HG02759 (cell line): Measurements from ENCODE around the gene PCED1A.
A peak's percentile ranks its signal among the peaks of the same experiment; 100 is the strongest.

Source experiments
- ATAC-seq: cut with Tn5 transposase; IDR thresholded peaks from one replicate; pipeline ENCODE4 v1.9.1; 2021; ENCODE audit warnings: mild to moderate bottlenecking, moderate library complexity; ENCODE audit not compliant: unreplicated experiment

The PCED1A gene

DNA sequence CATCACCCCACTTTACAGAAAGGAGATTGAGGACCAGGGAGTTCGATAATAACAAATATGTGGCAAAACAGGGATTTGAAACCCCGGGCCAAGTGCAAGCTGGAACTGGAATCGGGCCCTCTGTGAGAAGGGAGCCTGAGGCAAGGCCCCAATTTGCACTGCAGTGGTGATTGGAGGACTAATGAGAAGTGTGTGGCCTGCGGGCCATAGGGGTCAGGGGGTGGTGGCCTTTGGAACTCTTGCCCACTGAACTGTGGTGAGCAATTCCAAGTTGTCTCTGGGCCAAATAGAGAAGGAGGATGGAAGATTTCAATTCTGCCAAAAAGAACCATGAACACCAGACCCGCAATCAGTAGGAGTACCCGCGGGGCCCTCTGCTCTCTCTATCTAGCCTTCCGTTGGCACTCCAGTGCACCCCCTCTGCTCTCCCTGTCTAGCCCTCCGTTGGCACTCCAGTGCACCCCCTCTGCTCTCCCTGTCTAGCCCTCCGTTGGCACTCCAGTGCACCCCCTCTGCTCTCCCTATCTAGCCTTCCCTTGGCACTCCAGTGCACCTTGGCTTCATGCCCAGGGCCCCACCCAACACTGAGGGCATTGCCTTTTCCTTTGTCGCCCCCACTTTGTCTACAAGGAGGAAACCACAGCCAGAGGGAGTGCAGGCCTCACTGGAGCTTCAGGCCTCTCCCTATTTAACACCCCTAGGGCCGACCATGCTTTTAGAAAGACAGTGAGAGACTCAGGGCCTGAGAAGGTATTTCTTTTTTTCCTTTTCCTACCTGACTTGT, 26.8 kb upstream of the PCED1A start:
- ATAC-seq: no peak

DNA sequence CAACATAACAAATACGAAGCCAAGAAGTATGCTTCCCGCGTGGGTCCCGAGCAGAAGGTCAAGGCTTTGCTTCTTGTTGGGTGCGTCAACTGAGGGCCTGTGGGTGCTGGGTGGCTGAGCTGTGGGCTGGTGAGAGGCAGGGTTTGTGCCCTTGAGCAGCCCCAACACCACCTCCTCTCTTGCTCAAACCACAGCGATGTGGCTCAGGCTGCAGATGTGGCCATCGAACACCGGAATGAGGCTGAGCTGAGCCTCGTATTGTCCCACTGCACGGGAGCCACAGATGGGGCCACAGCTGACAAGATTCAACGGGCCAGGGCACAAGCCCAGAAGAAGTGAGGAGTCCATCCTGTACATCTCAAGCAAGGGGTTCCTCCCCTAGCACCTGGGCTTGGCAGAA, 25.8 kb upstream of the PCED1A start:
- no peak for ATAC-seq

DNA sequence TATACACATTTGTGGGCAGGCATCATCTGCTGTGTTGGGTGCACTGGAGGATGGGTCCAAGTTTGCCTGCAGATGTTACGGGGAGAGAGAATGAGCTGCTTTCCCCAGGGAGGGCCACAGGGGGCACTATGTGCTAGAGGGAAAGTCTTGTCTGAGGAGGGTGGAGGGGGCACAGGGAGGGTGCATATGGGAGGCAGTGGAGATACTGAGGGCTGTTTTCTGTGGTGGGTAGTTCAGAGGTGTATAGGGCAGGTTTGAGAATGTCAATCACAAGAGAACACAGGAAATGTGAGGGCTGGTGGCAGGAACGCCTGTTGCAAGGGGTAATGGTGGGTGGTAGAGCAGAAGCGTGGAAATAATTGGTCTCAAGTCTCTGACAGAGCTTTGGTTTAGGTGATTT, 25.2 kb upstream of the PCED1A start:
- ATAC-seq: no peak

DNA sequence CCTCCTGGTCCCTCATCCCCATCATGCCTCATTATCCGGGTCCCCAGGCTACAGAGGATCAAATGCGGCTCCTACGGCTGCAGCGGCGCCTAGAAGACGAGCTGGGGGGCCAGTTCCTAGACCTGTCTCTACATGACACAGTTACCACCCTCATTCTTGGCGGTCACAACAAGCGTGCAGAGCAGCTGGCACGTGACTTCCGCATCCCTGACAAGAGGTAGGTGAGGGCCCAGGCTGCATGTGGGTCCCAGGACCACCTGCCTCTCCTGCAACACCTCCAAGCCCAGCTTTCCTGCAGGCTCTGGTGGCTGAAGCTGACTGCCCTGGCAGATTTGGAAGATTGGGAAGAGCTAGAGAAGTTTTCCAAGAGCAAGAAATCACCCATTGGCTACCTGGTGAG, 24.6 kb upstream of the PCED1A start:
- ATAC-seq: no peak

DNA sequence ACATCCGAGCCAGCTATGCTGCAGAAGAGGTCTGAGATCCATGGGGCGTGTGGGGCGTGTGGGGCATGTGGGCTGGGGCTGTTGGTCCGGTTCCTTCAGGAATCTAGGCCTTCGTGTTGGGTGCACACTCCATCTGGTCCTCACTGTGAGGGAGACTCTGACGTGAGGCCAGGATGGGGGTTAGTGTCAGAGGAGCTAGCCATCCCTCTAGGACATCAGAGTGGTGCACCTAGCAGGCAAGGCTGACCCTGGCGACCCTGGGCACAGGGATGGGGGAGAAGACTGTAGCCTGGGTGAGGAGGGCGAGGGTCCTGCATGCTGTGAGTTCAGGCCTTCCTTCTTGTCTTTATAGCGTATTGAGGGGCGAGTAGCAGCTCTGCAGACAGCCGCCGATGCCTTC, 24.2 kb upstream of the PCED1A start:
- no peak for ATAC-seq

DNA sequence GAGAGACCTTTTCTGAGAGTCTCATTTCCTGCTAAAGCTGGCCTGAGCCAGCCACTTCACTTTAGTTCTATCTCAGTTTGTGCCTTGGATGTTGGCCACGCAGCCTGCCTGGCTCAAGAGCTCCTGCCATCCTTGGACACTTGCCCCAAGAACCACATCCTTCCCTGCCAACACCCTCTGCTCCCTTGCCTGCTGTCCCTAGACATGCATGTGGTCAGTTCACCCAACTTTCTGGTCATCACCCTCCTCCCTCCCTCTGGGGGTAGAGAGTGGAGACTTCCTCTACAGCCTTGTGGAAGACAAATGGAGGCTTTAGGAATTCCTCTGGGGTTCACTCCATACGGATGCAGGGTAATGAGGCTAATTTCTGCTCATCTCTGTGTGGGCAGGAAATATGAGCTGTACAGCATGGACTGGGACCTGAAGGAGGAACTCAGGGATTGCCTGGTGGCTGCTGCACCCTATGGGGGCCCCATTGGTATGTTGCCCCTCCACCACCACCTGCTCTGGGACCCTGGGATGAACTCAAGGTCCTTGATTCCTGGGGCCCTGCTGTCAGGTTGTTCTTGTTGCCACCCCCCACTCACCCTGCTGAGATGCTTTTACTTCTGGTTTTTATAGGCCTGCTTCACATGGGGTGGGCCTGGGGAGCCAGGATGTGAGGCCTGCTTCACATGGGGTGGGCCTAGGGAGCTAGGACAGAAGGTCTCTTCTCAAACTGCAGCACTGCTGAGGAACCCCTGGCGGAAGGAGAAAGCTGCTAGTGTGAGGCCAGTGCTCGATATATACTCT, 19.1 kb upstream of the PCED1A start:
- ATAC-seq: no peak

DNA sequence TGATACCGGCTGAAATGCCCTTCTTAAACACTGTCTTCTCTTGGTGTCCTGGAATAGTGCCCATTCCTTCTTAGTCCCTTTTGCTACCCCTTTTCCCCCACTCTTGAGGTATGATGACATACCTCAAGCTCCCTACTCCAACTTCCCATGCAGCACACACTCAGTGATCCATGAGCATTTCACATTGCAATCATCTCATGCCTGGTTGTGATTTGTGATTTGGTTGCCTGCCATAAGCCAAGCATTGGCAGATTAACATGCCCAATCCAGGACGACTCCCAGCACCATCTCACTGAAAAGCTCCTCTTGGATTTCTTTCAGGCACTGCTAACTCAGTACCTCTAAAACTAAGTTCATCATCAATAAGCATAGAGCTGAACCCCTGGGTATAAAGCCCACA, 18.1 kb upstream of the PCED1A start:
- ATAC-seq: no peak

DNA sequence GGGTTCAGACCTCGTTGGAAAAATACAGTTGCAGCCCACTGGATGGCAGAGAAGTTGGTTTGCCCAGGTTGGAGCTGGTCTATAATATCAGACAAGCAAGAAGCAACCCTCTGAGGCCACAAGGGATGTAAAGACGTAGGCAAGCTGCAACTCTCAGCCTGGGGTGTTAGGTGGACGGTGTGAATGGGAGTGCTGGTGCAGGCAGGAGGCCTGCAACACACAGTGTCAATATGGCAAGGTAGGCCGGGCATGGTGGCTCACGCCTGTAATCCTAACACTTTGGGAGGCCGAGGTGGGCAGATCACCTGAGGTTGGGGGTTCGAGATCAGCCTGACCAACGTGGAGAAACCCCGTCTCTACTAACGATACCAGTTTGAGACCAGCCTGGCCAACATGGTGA, 10.6 kb upstream of the PCED1A start:
- ATAC-seq: no peak

DNA sequence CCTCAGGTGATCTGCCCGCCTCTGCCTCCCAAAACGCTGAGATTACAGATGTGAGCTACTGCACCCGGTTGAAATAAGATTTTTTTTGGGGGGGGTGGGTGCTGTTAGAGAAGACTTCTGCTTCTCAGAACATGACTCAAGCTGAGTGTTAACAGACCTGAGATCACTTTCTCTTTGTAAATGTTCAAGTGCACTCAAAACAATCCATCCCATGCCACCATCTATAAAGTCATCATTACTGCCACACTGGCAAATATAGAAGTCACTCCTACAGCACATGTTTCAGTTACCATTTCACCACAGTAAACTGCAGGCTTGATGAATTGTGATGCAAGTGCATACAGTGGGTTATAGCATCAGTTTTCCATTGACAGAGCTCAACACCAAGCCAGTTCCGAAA, 9.1 kb upstream of the PCED1A start:
- no peak for ATAC-seq

DNA sequence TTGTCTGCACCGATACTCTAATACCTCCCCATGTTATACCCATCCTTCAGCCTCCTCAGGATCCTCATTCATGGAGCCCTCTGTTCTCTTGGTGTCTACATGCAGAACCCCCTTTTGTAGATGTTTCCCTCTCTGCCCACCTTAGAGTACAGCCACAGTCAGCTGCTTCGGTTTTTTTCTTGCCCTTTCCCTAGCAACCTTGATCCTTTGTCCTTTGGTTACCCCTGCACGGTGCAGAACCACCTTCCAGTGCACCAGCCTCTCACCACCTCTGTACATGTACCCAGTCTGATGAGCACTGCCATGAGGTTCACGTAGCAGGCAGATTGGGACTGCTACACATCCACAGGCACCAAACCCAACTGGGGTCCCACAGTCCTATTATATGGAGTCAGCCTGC, 7.3 kb upstream of the PCED1A start:
- no peak for ATAC-seq

DNA sequence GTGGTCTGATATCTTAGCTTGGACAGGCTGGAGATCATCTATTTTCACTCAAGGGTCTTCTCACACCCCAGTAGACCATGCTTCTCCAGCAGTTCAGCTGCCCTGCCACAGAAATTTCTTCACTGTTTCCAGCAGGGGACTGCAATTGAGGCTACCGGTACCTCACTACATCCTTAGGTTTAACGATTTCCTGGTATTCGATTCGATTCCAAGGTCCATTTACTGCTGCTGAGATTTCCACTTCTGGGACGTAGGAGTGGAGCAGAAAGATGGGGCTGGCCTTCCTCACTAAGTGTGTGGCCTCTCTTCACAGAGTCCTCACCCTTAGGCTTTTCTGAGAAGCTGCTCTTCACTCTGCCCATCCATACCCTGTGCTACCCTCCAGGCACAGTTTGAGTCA, 6.2 kb upstream of the PCED1A start:
- no peak for ATAC-seq

DNA sequence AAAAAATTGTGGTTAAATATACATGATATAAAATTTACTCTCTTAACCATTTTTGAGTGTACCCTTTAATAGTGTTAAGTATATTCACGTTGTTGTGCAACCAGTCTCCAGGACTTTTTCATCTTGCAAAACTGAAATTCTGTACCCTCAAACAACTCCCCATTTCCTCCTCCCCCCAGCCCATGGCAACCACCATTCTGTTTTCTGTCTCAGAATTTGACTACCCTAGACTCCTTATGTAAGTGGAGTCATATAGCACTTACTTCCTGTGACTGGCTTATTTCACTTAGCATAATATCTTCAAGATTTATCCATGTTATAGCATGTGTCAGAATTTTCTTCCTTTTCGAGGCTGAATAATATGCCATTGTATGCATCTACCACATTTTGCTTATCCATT, 5.2 kb upstream of the PCED1A start:
- ATAC-seq: no peak

DNA sequence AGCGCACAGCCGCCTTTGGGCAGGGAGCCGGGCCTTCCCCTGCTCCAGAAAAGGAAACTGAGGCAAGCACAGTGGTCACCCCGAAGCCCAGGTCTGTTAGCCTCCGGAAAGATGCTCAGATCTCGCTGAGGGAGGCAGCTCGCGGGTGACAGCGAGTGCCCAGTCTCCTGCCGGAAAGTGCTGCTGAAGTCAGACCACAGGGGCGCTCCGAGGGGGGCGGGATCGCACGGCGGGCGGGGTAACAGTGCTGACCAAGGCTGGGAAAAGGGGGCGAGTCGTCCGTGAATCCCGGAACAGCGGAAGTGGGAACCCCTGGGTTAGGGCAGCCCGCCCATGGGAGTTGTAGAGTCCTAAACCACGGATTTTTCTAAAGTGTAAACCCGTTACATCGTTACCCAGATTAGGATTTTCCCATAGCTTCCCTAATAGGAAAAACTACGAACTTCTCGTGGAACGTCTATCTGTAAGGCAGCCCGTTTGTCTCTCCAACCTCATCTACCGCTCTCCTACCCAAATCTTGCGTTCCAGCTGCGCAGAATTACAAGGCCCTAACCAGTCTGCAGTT, 594 bp upstream of the PCED1A start:
- peak; percentile 46 for ATAC-seq

DNA sequence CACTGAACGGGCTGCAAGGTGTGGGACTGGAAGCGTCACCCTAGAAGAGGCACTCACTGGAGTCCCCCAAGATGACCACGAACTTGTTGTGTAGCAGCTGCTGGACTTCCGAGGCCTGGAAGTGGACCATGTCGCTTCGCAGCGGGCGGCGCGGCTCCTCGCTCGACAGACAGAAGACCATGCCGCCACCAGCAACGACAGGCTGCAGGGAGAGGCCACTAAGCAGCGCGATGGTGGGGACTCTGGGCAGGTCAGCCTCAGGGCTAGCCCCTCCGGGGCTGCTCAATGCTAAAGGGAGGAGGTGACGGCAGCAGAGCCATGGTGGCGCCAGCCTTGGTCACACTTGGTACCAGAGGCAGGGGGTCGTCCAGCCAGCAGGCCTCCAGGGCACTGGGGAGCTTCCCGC, 720 bp downstream of the PCED1A start:
- ATAC-seq: no peak

DNA sequence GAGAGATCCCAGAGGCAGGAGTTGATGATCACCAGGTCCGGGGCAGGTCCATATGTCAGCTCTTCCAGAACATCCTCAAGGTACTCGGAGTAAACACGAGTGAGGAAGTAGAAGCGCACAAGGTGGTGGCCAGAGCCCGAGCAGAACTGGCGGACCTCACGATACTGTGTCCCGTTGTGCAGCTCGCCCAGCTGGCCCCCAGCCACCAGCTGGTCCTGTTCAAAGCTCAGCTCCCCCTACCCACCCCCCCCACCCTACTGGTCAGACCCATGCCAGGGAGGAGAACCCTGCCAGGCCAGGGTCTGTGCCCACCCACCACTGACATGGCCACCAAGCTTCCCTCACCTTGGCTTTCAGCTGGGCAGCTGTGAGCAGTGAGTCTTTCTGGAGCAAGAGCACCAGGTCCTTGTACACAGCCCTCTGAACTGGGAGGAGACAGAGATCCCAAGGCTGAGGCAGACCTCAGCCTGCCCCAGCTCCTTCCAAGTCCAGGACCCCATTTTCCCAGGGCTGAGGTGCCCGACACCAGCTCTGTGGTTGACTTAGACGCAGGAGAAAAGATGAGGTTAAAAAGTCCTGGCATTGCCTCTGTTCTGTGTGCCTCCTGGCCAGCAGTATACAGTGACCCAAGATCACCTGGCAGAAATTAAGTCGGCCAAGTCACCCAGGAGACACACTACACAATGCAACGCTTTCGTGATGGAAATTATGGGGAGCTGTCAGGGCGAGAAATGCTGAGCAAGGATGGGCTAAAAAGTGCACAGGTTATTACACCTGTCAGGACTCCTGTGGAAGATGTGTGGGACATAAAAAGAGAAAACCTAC, 1.4 kb downstream of the PCED1A start:
- no peak for ATAC-seq

DNA sequence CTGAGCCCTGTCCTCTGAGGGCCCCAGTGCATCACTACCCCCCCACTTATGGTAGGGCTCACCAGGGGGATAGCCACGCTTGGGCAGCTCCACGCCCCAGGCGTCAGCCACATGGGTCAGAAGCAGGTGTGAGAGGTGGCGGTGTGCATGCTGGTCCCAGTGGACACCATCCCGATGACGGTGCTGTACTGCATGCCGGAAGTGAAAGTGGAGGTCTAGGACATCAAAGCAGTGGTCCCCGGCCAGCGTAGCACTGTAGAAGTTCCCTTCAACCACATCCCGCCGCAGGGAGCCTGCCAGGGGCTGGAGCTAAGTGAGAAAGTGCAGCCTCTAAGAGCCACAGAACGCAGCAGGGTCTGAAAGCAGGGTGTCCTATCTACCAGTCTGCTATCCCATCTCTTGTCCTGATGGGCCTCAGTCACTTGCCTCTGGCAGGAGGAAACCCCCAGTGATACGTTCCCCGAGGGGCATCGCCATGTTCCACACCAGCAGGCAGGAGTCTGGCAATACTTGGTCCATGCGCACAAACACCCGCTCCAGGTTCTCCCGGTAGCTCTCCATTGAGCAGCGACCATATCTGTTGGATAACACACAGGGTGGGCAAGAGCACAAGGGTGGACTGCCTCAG, 2.2 kb downstream of the PCED1A start:
- ATAC-seq: no peak

DNA sequence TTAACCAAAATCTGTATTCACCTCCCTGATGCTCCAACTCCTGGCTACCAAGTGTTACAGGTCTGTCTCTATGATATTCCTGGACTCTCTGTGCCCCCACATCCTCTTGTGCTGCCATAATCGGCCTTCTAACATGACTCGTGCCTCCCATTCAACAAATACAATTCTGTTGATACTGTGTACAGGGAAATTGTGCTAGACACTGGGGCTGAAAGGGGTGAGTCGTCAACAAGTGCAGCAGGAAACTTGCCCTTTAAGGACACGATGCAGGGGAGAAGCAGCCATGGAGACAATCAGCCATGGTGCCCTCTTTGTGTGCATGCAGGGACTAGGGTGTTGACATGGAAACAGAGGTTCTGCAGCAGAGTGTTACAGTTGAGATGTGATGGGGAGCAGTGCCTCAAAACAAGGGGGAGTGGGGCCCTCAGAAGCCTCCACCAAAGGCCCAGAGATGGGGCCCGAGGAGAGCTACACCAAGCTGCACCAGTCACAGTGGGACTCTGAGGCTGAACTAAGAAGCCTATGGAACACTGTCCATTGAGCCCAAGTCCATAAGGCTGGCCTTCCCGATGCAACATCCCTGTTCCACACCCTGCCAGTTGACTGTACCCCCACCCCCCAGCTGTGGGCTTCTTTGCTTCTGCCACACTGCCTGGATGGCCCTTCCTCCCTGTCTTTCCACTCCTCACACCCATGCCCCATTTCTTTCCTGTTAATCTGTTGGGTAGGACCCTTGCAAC, 3.1 kb downstream of the PCED1A start:
- no peak for ATAC-seq

DNA sequence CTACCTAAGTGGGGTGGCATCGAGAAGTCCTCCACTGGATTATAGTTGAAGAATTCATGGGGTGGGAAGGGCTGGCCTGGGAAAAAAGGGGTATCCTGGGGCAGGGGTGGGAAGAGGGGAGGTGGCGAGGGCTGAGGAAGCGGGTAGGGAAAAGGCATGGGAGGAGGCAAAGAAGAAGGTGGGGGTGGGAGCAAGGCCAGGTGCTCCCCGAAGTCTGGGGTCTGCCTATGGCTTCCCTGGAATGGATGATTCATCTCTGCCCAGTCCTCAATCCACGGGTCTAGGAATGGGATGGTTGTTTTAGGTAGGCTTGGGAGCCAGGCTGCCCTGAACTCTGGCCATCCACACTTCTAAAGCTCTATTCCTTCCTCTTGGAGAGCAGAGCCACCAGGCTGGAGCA, 4.4 kb downstream of the PCED1A start:
- ATAC-seq: no peak

DNA sequence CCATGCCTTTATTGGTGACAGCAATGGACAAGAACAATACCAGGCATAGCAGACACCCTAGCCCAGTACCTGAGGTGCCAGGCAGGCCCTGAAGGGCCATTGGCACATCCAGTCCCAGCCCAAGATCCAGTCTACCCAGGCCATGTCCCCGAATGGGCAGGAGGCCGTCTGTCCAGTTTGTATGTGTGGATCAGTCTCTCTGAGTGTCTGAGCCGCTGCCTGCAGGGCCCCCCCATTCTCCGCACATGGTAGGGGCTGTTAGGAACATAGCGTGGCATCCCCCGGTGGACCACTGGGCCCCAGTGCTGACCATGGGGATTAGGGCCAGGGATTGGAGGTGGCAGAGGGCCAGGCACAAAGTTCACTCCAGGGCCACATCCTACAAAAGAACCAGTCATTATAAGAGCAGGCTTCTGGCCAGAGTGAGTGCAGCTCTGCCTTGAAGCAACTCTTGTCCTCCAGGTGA, 5.1 kb downstream of the PCED1A start:
- no peak for ATAC-seq
